Ishikawa (cell line): ENCODE results near the gene TBC1D24.

Source experiments
- CEBPB ChIP-seq: IDR thresholded peaks from 2 replicates; pipeline ENCODE4 v1.6.1; 2012
- CREB1 ChIP-seq: IDR thresholded peaks from 2 replicates; pipeline ENCODE4 v1.6.1; 2012; ENCODE audit warnings: low read depth
- EGR1 ChIP-seq: IDR thresholded peaks from 2 replicates; pipeline ENCODE4 v1.6.1; 2012
- EP300 ChIP-seq: IDR thresholded peaks from 2 replicates; pipeline ENCODE4 v1.6.1; 2012; ENCODE audit warnings: borderline replicate concordance
- FOXM1 ChIP-seq: IDR thresholded peaks from 2 replicates; pipeline ENCODE4 v1.6.1; 2012; ENCODE audit warnings: low read depth, borderline replicate concordance
- NFIC ChIP-seq: IDR thresholded peaks from 2 replicates; pipeline ENCODE4 v1.6.1; 2012
- RAD21 ChIP-seq: IDR thresholded peaks from 2 replicates; pipeline ENCODE4 v1.6.1; 2012; ENCODE audit warnings: low read depth
- TAF1 ChIP-seq: IDR thresholded peaks from 2 replicates; pipeline ENCODE4 v1.6.1; 2012; ENCODE audit warnings: low read depth, mild to moderate bottlenecking
- TCF12 ChIP-seq: IDR thresholded peaks from 2 replicates; pipeline ENCODE4 v1.6.1; 2012; ENCODE audit warnings: low read depth
- TEAD4 ChIP-seq: IDR thresholded peaks from 2 replicates; pipeline ENCODE4 v1.6.1; 2012
- YY1 ChIP-seq: IDR thresholded peaks from 2 replicates; pipeline ENCODE4 v1.6.1; 2012; ENCODE audit warnings: low read depth
- ZBTB7A ChIP-seq: IDR thresholded peaks from 2 replicates; pipeline ENCODE4 v1.6.1; 2012; ENCODE audit warnings: low read depth
- TF ChIP-seq, protein P1 (sequence below): IDR thresholded peaks from 2 replicates; pipeline ENCODE4 v1.6.1; 2012
- TF ChIP-seq, protein P2 (sequence below): IDR thresholded peaks from 2 replicates; pipeline ENCODE4 v1.6.1; 2012; ENCODE audit warnings: low read depth, mild to moderate bottlenecking
- TF ChIP-seq, protein P3 (sequence below): IDR thresholded peaks from 2 replicates; pipeline ENCODE4 v1.6.1; 2012

TBC1D24 gene

DNA sequence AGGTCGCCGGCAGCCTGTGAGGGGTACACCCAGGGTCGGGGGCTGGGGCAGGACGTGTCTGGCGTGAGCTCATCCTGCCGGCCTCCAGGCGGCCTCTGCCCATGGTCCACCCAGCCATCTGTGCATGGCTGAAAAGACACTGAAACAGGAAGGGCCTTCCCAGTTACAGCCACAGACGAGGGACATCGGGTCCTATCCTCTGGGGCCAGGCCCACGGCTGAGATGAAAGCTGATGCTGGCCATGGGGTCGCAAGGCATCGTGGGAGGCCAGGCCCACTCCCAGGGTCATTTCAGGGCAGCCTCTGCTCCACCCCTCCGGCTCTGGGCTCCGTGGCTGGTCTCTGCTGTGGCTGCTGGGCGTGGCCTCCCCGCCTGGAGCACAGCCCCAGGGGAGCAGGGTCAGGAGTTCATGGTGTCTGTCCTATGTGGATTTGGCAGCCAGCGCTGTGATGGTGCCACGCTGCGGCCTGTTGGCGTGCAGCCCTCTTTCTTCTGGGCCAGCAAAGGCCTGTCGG, 22.2 kb downstream of the TBC1D24 start:
- TF ChIP-seq FOXM1 (no peak), RAD21 (peak; percentile 13; the same call in 1 of the 2 replicates), NFIC (0 out of 2 replicates have a peak, but pooled peaks have one; percentile 34)

DNA sequence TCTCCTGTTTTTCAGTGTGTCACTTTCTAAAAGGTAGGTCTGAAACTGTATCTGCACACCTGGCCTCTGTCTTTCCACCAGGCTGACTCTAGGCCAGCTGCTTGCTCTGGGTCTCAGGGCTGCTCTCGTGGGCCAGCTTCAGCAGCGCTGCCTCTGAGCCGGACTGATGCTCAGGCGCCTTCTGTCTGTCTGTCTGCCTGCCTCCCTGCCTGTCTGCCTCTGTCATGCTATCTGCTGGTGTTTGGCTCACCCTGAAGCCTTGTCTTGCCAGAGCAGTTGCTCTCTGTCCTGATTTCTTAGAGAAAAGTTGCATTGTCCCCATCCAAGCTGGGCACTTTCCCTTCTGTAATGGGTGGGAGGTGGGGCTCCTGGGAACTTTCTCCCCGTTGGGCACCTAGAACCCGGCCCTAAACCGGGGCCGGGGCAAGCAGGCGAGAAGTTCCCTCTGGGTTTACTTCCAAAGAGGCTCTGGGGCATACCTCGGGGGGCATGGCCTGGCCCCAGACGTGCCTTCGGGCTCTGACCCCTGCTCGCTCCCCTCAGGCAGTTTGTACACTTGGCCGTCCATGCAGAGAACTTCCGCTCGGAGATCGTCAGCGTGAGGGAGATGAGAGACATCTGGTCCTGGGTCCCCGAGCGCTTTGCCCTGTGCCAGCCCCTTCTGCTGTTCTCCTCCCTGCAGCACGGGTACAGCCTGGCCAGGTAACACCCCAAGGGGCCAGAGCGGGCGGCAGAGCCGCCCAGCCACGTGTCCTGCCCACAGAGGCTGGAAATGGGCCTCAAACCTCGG, 23.0 kb downstream of the TBC1D24 start:
- TF ChIP-seq, protein P1, sequence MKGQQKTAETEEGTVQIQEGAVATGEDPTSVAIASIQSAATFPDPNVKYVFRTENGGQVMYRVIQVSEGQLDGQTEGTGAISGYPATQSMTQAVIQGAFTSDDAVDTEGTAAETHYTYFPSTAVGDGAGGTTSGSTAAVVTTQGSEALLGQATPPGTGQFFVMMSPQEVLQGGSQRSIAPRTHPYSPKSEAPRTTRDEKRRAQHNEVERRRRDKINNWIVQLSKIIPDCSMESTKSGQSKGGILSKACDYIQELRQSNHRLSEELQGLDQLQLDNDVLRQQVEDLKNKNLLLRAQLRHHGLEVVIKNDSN: no peak
- no peak for TF ChIP-seq RAD21
- TF ChIP-seq CREB1: no peak
- no peak for TF ChIP-seq YY1
- no peak for TF ChIP-seq FOXM1
- no peak for TF ChIP-seq EGR1
- no peak for TF ChIP-seq EP300
- TF ChIP-seq, protein P2, sequence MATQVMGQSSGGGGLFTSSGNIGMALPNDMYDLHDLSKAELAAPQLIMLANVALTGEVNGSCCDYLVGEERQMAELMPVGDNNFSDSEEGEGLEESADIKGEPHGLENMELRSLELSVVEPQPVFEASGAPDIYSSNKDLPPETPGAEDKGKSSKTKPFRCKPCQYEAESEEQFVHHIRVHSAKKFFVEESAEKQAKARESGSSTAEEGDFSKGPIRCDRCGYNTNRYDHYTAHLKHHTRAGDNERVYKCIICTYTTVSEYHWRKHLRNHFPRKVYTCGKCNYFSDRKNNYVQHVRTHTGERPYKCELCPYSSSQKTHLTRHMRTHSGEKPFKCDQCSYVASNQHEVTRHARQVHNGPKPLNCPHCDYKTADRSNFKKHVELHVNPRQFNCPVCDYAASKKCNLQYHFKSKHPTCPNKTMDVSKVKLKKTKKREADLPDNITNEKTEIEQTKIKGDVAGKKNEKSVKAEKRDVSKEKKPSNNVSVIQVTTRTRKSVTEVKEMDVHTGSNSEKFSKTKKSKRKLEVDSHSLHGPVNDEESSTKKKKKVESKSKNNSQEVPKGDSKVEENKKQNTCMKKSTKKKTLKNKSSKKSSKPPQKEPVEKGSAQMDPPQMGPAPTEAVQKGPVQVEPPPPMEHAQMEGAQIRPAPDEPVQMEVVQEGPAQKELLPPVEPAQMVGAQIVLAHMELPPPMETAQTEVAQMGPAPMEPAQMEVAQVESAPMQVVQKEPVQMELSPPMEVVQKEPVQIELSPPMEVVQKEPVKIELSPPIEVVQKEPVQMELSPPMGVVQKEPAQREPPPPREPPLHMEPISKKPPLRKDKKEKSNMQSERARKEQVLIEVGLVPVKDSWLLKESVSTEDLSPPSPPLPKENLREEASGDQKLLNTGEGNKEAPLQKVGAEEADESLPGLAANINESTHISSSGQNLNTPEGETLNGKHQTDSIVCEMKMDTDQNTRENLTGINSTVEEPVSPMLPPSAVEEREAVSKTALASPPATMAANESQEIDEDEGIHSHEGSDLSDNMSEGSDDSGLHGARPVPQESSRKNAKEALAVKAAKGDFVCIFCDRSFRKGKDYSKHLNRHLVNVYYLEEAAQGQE: no peak
- TF ChIP-seq TEAD4: no peak
- TF ChIP-seq TAF1: no peak
- TF ChIP-seq TCF12: no peak
- TF ChIP-seq NFIC: no peak
- TF ChIP-seq, protein P3, sequence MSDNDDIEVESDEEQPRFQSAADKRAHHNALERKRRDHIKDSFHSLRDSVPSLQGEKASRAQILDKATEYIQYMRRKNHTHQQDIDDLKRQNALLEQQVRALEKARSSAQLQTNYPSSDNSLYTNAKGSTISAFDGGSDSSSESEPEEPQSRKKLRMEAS: no peak
- TF ChIP-seq ZBTB7A: no peak

DNA sequence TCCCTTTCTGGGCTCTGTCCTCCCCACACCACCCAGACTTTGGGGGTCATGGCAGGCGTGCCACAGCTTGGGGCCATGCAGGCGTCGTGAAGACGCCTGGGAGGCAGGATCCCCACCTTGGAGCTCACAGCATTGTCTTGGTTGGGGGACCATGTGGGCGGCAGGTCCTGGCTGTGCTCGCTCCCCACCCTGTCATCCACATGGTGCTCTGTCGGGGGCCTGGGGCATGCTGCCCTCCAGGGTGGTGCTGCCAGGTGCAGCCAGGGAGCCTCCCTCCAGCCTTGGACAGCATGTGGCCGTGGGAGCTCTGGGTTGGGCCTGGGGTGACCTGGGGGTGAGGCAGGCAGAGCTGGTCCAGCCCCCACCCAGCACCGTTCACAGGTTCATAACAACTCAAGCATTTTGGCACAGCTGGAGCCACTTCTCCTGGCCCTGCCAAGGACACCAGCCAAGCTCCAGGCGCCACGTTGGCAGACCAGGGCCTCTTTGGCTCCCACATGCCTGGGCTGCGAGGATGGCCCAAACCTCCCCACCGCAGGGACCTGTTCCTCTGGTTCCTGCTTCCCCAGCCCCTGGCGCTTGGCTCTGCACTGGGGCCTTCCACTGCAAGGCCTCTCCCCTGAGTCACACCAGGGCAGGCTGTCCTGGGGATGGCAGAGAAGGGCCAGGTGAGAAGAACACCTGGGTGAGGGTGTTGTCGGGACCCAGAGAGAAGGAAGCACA, 23.8 kb downstream of the TBC1D24 start:
- no peak for TF ChIP-seq YY1
- TF ChIP-seq CEBPB: no peak
- TF ChIP-seq, protein P1: no peak

DNA sequence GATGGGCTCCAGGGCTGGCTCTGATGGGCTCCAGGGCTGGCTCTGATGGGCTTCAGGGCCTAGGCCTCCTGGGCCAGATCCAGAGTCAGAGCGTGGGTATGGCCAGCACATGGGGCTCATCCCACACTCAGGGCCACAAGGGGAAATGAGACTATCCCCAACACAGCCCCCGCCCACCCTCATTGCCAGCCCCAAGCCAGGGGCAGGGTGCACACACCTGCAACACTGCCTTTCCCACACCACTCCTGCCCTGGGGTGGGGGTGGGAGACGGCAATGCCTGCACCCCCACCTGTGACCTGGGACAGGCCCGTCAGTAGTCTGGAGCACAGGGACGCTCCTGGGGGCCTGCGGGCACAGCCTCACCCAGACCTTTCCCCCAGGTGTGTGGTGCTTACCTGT, 24.5 kb downstream of the TBC1D24 start:
- TF ChIP-seq TAF1: no peak
- TF ChIP-seq EGR1: no peak
- TF ChIP-seq, protein P2: no peak

DNA sequence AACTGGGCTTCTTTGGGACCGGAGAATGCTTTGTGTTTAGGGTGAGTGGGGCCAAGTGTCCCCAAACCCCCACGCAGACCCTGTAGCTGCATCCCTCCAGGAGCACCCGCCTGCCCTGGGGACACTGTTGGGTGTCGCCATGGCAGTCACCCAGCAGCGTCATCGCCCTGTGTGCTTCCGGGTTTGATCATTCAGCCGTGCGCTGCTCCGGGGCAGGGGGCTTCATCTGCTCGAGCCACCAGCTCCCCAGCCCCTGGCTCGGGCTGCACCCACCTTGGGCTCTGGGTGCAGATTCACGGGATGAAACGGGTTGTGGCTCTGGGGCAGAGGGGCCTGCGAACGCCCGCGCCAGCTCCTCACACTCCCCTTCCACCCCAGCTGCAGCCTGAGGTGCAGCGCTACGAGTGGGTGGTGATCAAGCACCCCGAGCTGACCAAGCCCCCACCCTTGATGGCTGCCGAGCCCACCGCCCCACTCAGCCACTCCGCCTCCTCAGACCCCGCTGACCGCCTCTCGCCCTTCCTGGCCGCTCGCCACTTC, 25.0 kb downstream of the TBC1D24 start:
- no peak for TF ChIP-seq TAF1
- no peak for TF ChIP-seq FOXM1
- TF ChIP-seq, protein P2: no peak
- no peak for TF ChIP-seq TCF12
- TF ChIP-seq YY1: no peak
- no peak for TF ChIP-seq RAD21
- no peak for TF ChIP-seq ZBTB7A
- TF ChIP-seq, protein P3: no peak
- no peak for TF ChIP-seq TEAD4
- TF ChIP-seq EGR1: no peak
- TF ChIP-seq, protein P1: no peak
- TF ChIP-seq NFIC: no peak
- TF ChIP-seq CREB1: no peak
- no peak for TF ChIP-seq CEBPB
- TF ChIP-seq EP300: no peak
